Fibroblast of villous mesenchyme (primary cell): ENCODE measurements around the gene SLFN14. TPM values are rescaled to one million over a fixed set of nuclear protein-coding genes. Genes with fewer than 3 reads are reported as not detected.
"Not testable (repeated sequence)": the region's sequence is repeated elsewhere in the genome, so short reads cannot be mapped to it uniquely, and the experiment has no call there.

Experiments used
- DNase-seq: peaks from one replicate; pipeline ENCODE4 v3.0.0-alpha.2; 2010; ENCODE audit warnings: low read depth
- H3K4me3 ChIP-seq: 2 replicates; pipeline ENCODE4 v1.5.1; 2011; ENCODE audit warnings: low read depth, mild to moderate bottlenecking, low read length
- CTCF ChIP-seq: IDR thresholded peaks from 2 replicates; pipeline ENCODE4 v1.5.1; 2012; ENCODE audit warnings: low read depth, mild to moderate bottlenecking, low read length; ENCODE audit not compliant: insufficient read depth
- total RNA-seq: library from RNA; depleted of rRNA; stranded (reverse); fragments of >200 nt; gene quantifications from 2 replicates; pipeline ENCODE4 v1.2.3, GENCODE V29; 2012

SLFN14 gene
- total RNA-seq, 1 donor, result not detected

GRCh38 chr17:35523296-35523695 lies 37.3 kb downstream of the SLFN14 start:
- H3K4me3 ChIP-seq, result no peak overlapping the region
- DNase-seq, result no peak
- no peak for TF ChIP-seq CTCF

GRCh38 chr17:35521654-35522256 lies 38.9 kb downstream of the SLFN14 start:
- DNase-seq, H3K4me3 ChIP-seq: not testable (repeated sequence)

GRCh38 chr17:35521150-35521549 lies 39.5 kb downstream of the SLFN14 start:
- no peak for DNase-seq
- H3K4me3 ChIP-seq, result no peak overlapping the region
- no peak for TF ChIP-seq CTCF

GRCh38 chr17:35519906-35520442 lies 40.6 kb downstream of the SLFN14 start:
- no peak for TF ChIP-seq CTCF
- no peak overlapping the region for H3K4me3 ChIP-seq
- DNase-seq, result no peak

GRCh38 chr17:35519439-35519838 lies 41.2 kb downstream of the SLFN14 start:
- no peak for DNase-seq
- TF ChIP-seq CTCF, result no peak
- H3K4me3 ChIP-seq, result no peak overlapping the region

GRCh38 chr17:35518431-35518830 lies 42.2 kb downstream of the SLFN14 start:
- DNase-seq, H3K4me3 ChIP-seq: not testable (repeated sequence)

- no peak for DNase-seq
- H3K4me3 ChIP-seq, result no peak overlapping the region
- no peak for TF ChIP-seq CTCF
Observed at GRCh38 chr17:35515027-35515426, 45.6 kb downstream of the SLFN14 start.

- TF ChIP-seq CTCF, result no peak
- DNase-seq, result no peak
- no peak overlapping the region for H3K4me3 ChIP-seq
Observed at GRCh38 chr17:35514564-35514963, 46.1 kb downstream of the SLFN14 start.
